ES-I3 (cell line): Measurements from ENCODE around the gene SART3.
"Not testable (repeated sequence)": the region's sequence is repeated elsewhere in the genome, so short reads cannot be mapped to it uniquely, and the experiment has no call there.

ENCODE experiments used
- H3K36me3 ChIP-seq: 2 replicates; pipeline ENCODE4 v1.6.1; 2013; ENCODE audit warnings: mild to moderate bottlenecking, low read length, control low read depth, moderate library complexity; ENCODE audit not compliant: insufficient read depth
- H3K4me1 ChIP-seq: 2 replicates; pipeline ENCODE4 v1.6.1; 2013; ENCODE audit warnings: mild to moderate bottlenecking, control low read depth, low read length; ENCODE audit not compliant: insufficient read depth
- H3K9ac ChIP-seq: 2 replicates; pipeline ENCODE4 v1.6.1; 2013; ENCODE audit warnings: low read depth, mild to moderate bottlenecking, low read length, moderate library complexity
- H3K9me3 ChIP-seq: 2 replicates; pipeline ENCODE4 v1.6.1; 2013; ENCODE audit warnings: mild to moderate bottlenecking, low read length, moderate library complexity; ENCODE audit not compliant: control insufficient read depth, insufficient read depth

SART3 gene

DNA sequence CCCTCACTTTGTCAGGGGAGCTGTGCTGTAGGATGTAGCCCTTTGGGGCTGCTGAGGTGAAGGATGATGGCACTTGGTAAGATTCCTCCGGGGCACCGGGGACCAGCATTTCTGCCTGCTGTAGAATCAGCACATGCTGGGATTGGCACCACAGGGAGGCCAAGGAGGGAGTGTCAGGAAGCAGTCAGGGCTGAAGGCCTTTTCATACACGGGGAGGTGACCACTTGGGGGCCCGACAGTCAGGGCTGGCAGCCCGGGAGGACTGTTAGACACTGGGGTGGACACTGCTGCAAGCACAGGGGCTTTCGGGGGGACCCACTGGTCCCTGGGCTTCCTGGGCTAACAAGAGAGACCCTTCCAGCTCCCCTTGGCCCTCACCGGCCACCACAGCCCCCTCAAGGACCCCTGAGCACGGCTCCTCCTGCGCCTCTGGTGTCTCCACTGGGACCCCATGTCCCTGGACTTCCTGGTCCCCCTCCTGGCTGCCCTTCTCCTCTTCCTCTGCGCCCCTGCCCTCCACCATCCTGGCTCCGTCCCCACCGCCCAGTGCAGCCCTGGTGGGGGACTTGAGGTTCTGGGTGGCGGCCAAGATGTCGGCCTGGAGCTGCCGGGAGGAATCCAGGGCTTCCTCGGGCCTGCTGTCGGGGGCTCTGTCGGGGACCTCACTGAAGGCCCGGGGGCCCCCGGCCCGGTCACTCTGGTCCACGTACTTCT is 30.5 kb upstream of the SART3 start:
- no peaks in the 10 kb centered on the region for H3K36me3 ChIP-seq
- peaks cover 14% of the 10 kb centered on the region; the same call in 1 of the 2 replicates for H3K4me1 ChIP-seq
- H3K9me3 ChIP-seq = no peaks in the 10 kb centered on the region
- H3K9ac ChIP-seq = no peak overlapping the region

GRCh38 chr12:108590463-108590862 is 29.5 kb upstream of the SART3 start:
- H3K9ac ChIP-seq, H3K9me3 ChIP-seq, H3K36me3 ChIP-seq: not testable (repeated sequence)
- peaks cover 14% of the 10 kb centered on the region; the same call in 1 of the 2 replicates for H3K4me1 ChIP-seq

GRCh38 chr12:108589840-108590229 is 28.9 kb upstream of the SART3 start:
- Histone ChIP-seq H3K9me3 (no peaks in the 10 kb centered on the region), H3K36me3 (no peaks in the 10 kb centered on the region), H3K4me1 (peaks cover 14% of the 10 kb centered on the region; the same call in 1 of the 2 replicates), H3K9ac (no peak overlapping the region)

DNA sequence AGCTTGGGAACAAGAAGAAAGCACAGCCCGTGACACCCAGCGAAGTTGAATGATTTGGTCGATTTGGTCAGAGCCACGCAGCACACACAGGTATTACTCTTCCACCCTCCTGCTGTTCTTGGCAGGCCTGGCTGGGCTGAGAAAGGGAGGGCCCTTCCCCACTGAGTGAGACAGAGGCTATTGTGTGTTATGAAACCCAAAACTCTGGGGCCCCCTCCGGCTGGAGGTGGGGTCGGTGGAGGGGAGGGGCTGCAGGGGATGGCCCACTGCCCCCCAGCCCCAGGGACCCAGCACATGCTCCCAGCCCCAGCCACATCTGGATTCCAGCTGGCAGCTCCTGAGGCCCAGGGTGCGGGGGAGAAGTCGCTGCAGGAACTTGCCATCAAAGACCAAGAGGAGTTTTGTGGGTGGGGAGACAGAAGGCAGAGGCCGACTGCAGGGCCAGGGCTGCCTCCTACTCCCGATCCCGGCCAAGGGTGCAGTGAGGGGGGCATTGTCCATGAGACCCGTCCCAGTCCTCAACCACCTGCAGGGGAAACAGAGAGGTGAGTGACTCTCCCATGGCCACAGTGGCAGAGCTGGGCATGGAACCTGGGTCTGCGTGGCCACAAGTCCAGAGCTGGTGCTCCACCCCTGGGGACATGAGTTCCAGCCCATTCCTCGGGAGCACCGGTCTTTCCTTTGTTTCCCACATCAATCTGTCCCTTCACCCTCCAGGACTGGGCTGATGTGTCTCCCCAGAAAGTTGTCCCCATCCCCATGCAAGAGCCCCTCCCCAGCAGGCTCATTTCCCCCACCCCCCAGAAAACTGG is 28.3 kb upstream of the SART3 start:
- no peaks in the 10 kb centered on the region for H3K36me3 ChIP-seq
- H3K4me1 ChIP-seq = peaks cover 14% of the 10 kb centered on the region; the same call in 1 of the 2 replicates
- no peak overlapping the region for H3K9ac ChIP-seq
- no peaks in the 10 kb centered on the region for H3K9me3 ChIP-seq

GRCh38 chr12:108587826-108588225 is 26.9 kb upstream of the SART3 start:
- H3K4me1 ChIP-seq = peaks cover 11% of the 10 kb centered on the region; the same call in 1 of the 2 replicates
- no peaks in the 10 kb centered on the region for H3K36me3 ChIP-seq
- no peak overlapping the region for H3K9ac ChIP-seq
- no peaks in the 10 kb centered on the region for H3K9me3 ChIP-seq

- no peaks in the 10 kb centered on the region for H3K9me3 ChIP-seq
- no peak overlapping the region for H3K9ac ChIP-seq
- H3K4me1 ChIP-seq = peaks cover 11% of the 10 kb centered on the region; the same call in 1 of the 2 replicates
- no peaks in the 10 kb centered on the region for H3K36me3 ChIP-seq
These were observed 25.3 kb upstream of the SART3 start for GRCh38 chr12:108586306-108586705.

- no peaks in the 10 kb centered on the region for H3K9me3 ChIP-seq
- no peaks in the 10 kb centered on the region for H3K36me3 ChIP-seq
- H3K4me1 ChIP-seq = peaks cover 11% of the 10 kb centered on the region; the same call in 1 of the 2 replicates
- H3K9ac ChIP-seq = no peak overlapping the region
These were observed 24.9 kb upstream of the SART3 start for GRCh38 chr12:108585864-108586263.

- no peaks in the 10 kb centered on the region for H3K9me3 ChIP-seq
- H3K4me1 ChIP-seq = peaks cover 8% of the 10 kb centered on the region; the same call in 1 of the 2 replicates
- H3K36me3 ChIP-seq = no peaks in the 10 kb centered on the region
These were observed 23.6 kb upstream of the SART3 start for GRCh38 chr12:108584456-108585065.

DNA sequence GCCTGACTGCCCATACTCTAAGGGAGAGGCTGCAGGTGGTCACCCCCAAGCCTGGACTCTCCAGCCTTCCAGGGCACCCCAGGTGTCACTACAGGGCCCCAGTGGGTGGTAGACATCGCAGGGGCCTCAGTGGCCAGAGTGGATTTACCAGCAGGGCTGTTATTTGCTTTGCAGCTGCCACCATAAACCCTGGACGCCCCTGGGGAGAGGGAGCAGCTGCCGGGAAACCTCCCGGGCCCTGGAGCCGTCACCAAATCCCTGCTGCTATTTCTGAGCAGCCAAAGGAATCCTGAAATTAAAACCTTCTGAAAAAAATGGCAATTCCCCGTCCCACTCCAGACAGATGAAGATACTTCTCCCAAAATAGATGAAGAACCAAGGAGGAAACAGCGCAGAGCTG is 23.0 kb upstream of the SART3 start:
- peaks cover 3% of the 10 kb centered on the region; the same call in 1 of the 2 replicates for H3K4me1 ChIP-seq
- H3K9me3 ChIP-seq = no peaks in the 10 kb centered on the region
- H3K36me3 ChIP-seq = no peaks in the 10 kb centered on the region
- H3K9ac ChIP-seq = no peak overlapping the region

More at GRCh38 chr12:108584456-108585065, 23.6 kb upstream of the SART3 start:
- H3K9ac ChIP-seq = no peak overlapping the region

GRCh38 chr12:108582978-108583770 is 22.2 kb upstream of the SART3 start:
- Histone ChIP-seq H3K36me3 (no peaks in the 10 kb centered on the region), H3K9ac (no peak overlapping the region), H3K9me3 (no peaks in the 10 kb centered on the region), H3K4me1 (no peaks in the 10 kb centered on the region)

DNA sequence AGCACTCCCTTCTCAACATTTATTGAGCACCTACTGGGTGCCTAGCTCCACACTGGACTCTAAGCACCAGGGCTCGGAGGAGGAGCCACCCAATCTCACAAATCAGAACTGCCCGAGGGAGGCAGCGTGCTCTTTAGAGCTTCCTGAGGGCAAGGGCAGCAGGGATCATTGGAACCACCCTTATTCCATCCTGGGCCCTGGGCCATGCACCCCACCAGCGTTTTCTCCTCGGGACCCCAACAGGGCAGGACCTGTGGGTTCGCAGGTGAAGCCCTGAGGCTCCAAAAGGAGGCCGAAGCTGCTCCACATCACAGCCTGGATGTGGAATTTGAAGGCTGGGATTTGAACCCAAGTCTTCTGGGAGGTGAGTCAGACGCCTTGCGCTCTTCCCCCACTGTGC is 21.5 kb upstream of the SART3 start:
- Histone ChIP-seq H3K36me3 (no peaks in the 10 kb centered on the region), H3K9ac (no peak overlapping the region), H3K4me1 (no peaks in the 10 kb centered on the region), H3K9me3 (no peaks in the 10 kb centered on the region)

GRCh38 chr12:108581311-108582227 is 20.6 kb upstream of the SART3 start:
- H3K36me3 ChIP-seq = no peaks in the 10 kb centered on the region
- no peaks in the 10 kb centered on the region for H3K4me1 ChIP-seq
- no peaks in the 10 kb centered on the region for H3K9me3 ChIP-seq
- H3K9ac ChIP-seq = no peak overlapping the region

DNA sequence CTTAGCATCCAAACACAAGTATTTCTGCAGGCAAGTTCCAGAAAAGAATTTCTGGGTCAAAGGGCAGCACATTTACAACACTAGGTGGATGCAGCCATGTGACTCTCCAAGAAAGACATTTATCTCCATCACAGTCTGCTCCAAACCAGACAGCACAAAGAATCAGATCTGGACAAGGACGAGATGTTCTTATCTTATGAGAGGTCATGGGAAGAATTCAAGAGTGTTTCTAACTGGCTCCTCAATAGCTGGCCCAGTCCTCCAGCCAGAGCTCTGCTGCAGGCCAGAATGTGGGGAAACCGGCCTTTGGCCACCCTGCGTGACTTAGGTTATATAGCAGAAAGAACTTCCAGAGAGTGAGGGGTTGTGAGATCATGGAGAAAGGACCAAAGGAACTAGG is 19.6 kb upstream of the SART3 start:
- no peak overlapping the region for H3K9ac ChIP-seq
- H3K9me3 ChIP-seq = no peaks in the 10 kb centered on the region
- no peaks in the 10 kb centered on the region for H3K36me3 ChIP-seq
- no peaks in the 10 kb centered on the region for H3K4me1 ChIP-seq
